ENCODE results near the gene NFAT5. TPM values are rescaled to one million over a fixed set of nuclear protein-coding genes. Genes with fewer than 3 reads are reported as not detected.

Gene NFAT5
- total RNA-seq, 2 experiments from 2014 or later: 6.7 to 29.7 TPM

DNA sequence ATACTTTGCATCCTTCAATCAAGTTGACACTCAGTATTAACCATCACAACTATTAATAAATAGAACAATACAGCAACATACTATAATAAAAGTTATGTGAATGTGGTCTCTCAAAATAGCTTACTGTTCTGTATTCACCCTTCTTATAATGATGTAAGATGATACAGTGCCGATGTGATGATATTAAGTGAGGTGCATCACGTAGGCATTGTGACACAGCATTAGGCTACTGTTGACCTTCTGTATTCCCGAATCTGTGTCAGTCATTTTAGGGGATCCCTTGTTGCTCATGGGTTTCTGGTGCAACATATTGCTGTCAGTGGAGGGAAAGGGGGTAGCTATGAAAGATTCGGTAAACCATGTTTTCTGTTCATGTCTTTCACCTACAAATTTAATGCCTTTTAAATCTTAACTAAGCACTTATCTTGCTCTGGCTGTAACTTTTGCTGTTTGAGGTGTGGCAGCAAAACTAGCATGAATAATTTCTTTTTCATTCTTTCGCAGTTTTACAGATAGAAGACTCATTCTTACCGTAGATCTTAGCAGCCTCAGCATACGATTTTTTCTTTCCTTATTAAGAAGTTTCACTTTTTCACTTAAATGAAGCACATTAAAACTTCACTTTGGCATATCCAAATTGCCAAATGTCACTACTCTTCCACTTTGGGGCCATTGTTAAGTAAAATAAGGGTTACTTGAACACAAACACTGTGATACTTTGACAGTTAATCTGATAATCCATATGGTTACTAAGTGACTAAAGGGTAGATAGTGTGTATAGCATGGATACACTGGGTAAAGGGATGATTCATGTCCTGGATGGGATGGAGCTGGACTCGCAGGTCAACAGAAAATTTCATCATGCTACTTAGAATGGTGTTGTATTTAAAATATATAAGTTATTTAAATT lies 29.6 kb downstream of the NFAT5 start:
- Histone ChIP-seq H3K4me1 (ENCODE audit: insufficient read depth, low read length, poor library complexity, severe bottlenecking) (no peaks in the 10 kb centered on the region), H3K79me2 (ENCODE audit: insufficient read depth, low read depth, low read length) (peaks cover 16% of the 10 kb centered on the region; the same call in 1 of the 2 replicates), H3K9me3 (ENCODE audit: low read length) (no peaks in the 10 kb centered on the region), H3K36me3 (ENCODE audit: insufficient read depth, low read length) (no peaks in the 10 kb centered on the region), H4K20me1 (ENCODE audit: insufficient read depth, low read length) (no peaks in the 10 kb centered on the region), H3K27ac (ENCODE audit: low read depth, low read length, poor library complexity, severe bottlenecking) (no peak overlapping the region), H2AFZ (ENCODE audit: low read length) (no peak overlapping the region), H3K4me3 (ENCODE audit: low read depth, low read length, poor library complexity, severe bottlenecking) (no peak overlapping the region), H3K4me2 (ENCODE audit: low read length) (no peak overlapping the region), H3K9me2 (ENCODE audit: insufficient read depth, low read length) (no peaks in the 10 kb centered on the region)
- ChIA-PET CTCF (ENCODE audit: unreplicated experiment) (interaction anchor here (0.6 kb wide), 1 partner anchor 30 kb away, joined by 3 read pairs; no protein-coding TSS in a partner anchor), POLR2A (interaction anchor here (0.5 to 0.7 kb wide), 3 partner anchors 26 to 332 kb away, joined by 3 to 10 read pairs (median 3); no protein-coding TSS in a partner anchor)
- TF ChIP-seq EZH2phosphoT487 (IDR thresholded peaks at IDR 0.05; ENCODE audit: borderline replicate concordance, low read depth, low read length): no peak
- TF ChIP-seq, protein P1, sequence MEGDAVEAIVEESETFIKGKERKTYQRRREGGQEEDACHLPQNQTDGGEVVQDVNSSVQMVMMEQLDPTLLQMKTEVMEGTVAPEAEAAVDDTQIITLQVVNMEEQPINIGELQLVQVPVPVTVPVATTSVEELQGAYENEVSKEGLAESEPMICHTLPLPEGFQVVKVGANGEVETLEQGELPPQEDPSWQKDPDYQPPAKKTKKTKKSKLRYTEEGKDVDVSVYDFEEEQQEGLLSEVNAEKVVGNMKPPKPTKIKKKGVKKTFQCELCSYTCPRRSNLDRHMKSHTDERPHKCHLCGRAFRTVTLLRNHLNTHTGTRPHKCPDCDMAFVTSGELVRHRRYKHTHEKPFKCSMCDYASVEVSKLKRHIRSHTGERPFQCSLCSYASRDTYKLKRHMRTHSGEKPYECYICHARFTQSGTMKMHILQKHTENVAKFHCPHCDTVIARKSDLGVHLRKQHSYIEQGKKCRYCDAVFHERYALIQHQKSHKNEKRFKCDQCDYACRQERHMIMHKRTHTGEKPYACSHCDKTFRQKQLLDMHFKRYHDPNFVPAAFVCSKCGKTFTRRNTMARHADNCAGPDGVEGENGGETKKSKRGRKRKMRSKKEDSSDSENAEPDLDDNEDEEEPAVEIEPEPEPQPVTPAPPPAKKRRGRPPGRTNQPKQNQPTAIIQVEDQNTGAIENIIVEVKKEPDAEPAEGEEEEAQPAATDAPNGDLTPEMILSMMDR (conservative IDR thresholded peaks at IDR 0.05; ENCODE audit: low read length): no peak
- no peak for DNase-seq (ENCODE audit: low spot score)
- no TSS peak for BruUV-seq (replicated peaks)
- intact Hi-C loops (cut with micrococcal nuclease; ENCODE audit: unreplicated experiment): no loop called here

DNA sequence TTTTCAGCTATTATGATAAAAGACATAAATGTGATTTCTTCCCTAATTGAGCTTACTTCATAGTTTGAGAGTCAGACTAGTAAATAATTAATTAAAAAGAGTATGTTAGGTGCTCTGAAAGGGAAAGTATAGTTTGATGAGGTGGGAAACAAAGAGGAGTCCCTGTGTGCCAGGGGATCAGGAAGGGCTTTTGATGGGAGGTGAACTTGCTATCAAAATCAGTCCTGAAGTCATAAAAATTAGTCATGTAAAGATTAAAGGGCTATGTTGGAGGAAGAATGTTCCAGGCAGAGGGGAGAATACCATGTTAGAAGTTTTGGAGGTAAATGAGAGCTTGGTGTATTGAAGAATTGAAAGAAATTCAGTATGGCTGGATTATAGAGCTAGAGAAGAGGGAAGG lies 31.0 kb downstream of the NFAT5 start:
- intact Hi-C loops (cut with micrococcal nuclease; ENCODE audit: unreplicated experiment): no loop called here
- CTCF ChIA-PET (ENCODE audit: unreplicated experiment): no interaction called here
- Histone ChIP-seq H4K20me1 (ENCODE audit: insufficient read depth, low read length) (no peaks in the 10 kb centered on the region), H3K36me3 (ENCODE audit: insufficient read depth, low read length) (no peaks in the 10 kb centered on the region), H3K4me3 (ENCODE audit: low read depth, low read length, poor library complexity, severe bottlenecking) (no peak overlapping the region), H3K27ac (ENCODE audit: low read depth, low read length, poor library complexity, severe bottlenecking) (no peak overlapping the region), H3K9me3 (ENCODE audit: low read length) (no peaks in the 10 kb centered on the region), H3K4me2 (ENCODE audit: low read length) (no peak overlapping the region), H3K4me1 (ENCODE audit: insufficient read depth, low read length, poor library complexity, severe bottlenecking) (no peaks in the 10 kb centered on the region), H3K79me2 (ENCODE audit: insufficient read depth, low read depth, low read length) (peaks cover 16% of the 10 kb centered on the region; the same call in 1 of the 2 replicates), H2AFZ (ENCODE audit: low read length) (no peak overlapping the region), H3K9me2 (ENCODE audit: insufficient read depth, low read length) (no peaks in the 10 kb centered on the region)
- DNase-seq (ENCODE audit: low spot score): no peak
- TF ChIP-seq EZH2phosphoT487 (IDR thresholded peaks at IDR 0.05; ENCODE audit: borderline replicate concordance, low read depth, low read length): no peak
- TF ChIP-seq, protein P1 (conservative IDR thresholded peaks at IDR 0.05; ENCODE audit: low read length): no peak
- no TSS peak for BruUV-seq (replicated peaks)
- POLR2A ChIA-PET: interaction anchor here (0.7 to 2.5 kb wide), 4 partner anchors 9 to 64 kb away, joined by 3 to 10 read pairs (median 4); no protein-coding TSS in a partner anchor

DNA sequence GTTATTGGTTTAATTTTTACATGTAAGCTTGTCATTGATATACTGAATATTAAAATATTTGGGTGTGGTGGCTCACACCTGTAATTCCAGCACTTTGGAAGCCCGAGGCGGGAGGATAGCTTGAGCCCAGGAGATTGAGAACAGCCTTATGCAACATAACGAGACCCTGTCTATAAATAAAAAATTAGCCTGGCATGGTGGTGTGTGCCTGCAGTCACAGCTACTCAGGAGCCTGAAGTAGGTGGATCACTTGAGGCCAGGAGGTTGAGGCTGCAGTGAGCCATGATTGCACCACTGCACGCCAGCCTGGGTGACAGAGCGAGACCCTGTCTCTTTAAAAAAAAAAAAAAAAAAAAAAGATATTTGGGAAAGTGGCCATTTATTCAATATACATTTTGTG lies 32.3 kb downstream of the NFAT5 start:
- TF ChIP-seq, protein P1 (conservative IDR thresholded peaks at IDR 0.05; ENCODE audit: low read length): no peak
- TF ChIP-seq EZH2phosphoT487 (IDR thresholded peaks at IDR 0.05; ENCODE audit: borderline replicate concordance, low read depth, low read length): no peak
- Histone ChIP-seq H3K27ac (ENCODE audit: low read depth, low read length, poor library complexity, severe bottlenecking) (no peak overlapping the region), H3K79me2 (ENCODE audit: insufficient read depth, low read depth, low read length) (peaks cover 12% of the 10 kb centered on the region; the same call in 1 of the 2 replicates), H3K9me2 (ENCODE audit: insufficient read depth, low read length) (no peaks in the 10 kb centered on the region), H4K20me1 (ENCODE audit: insufficient read depth, low read length) (no peaks in the 10 kb centered on the region), H2AFZ (ENCODE audit: low read length) (no peak overlapping the region), H3K36me3 (ENCODE audit: insufficient read depth, low read length) (no peaks in the 10 kb centered on the region), H3K4me3 (ENCODE audit: low read depth, low read length, poor library complexity, severe bottlenecking) (no peak overlapping the region), H3K9me3 (ENCODE audit: low read length) (no peaks in the 10 kb centered on the region), H3K4me2 (ENCODE audit: low read length) (no peak overlapping the region), H3K4me1 (ENCODE audit: insufficient read depth, low read length, poor library complexity, severe bottlenecking) (no peaks in the 10 kb centered on the region)
- BruUV-seq (replicated peaks): no TSS peak
- DNase-seq (ENCODE audit: low spot score): no peak
- intact Hi-C loops (cut with micrococcal nuclease; ENCODE audit: unreplicated experiment): no loop called here
- POLR2A ChIA-PET: interaction anchor here (0.6 to 2.5 kb wide), 5 partner anchors 11 to 188 kb away, joined by 3 to 11 read pairs (median 6); no protein-coding TSS in a partner anchor
- CTCF ChIA-PET (ENCODE audit: unreplicated experiment): no interaction called here
